OCI-LY1 (cell line): ENCODE data around the gene MAP2K1.
"Not testable (repeated sequence)": the region's sequence is repeated elsewhere in the genome, so short reads cannot be mapped to it uniquely, and the experiment has no call there.

Source experiments
- H2AFZ ChIP-seq: fragments of 200-600 bp; sonication (generic), shearing (Covaris generic); 2 replicates; pipeline ENCODE4 v1.6.0; 2014; ENCODE audit warnings: antibody characterized with exemption, mild to moderate bottlenecking, low read length
- H3F3A ChIP-seq: fragments of 200-600 bp; sonication (generic), shearing (Covaris generic); 2 replicates; pipeline ENCODE4 v1.6.0; 2014; ENCODE audit warnings: mild to moderate bottlenecking, antibody characterized with exemption, low read length, moderate library complexity; ENCODE audit not compliant: insufficient read depth
- H3K27ac ChIP-seq: fragments of 200-600 bp; sonication (generic); 2 replicates; pipeline ENCODE4 v1.5.1; 2014; ENCODE audit warnings: low read length, mixed run types, mild to moderate bottlenecking, low read depth; ENCODE audit not compliant: poor library complexity, severe bottlenecking
- H3K27me3 ChIP-seq: fragments of 200-600 bp; sonication (generic); 2 replicates; pipeline ENCODE4 v1.6.0; 2014; ENCODE audit warnings: antibody characterized with exemption, mild to moderate bottlenecking, low read length, moderate library complexity; ENCODE audit not compliant: insufficient read depth
- H3K36me3 ChIP-seq: fragments of 200-600 bp; sonication (generic); 2 replicates; pipeline ENCODE4 v1.6.1; 2014; ENCODE audit warnings: mild to moderate bottlenecking, antibody characterized with exemption, low read length, moderate library complexity, mixed read lengths; ENCODE audit not compliant: insufficient read depth
- H3K4me1 ChIP-seq: fragments of 200-600 bp; sonication (generic); 2 replicates; pipeline ENCODE4 v1.5.1; 2014; ENCODE audit warnings: mild to moderate bottlenecking, low read length, moderate library complexity; ENCODE audit not compliant: insufficient read depth, severe bottlenecking
- H3K4me2 ChIP-seq: fragments of 200-600 bp; sonication (generic), shearing (Covaris generic); 2 replicates; pipeline ENCODE4 v1.6.1; 2014; ENCODE audit warnings: low read length
- H3K4me3 ChIP-seq: fragments of 200-600 bp; sonication (generic); 2 replicates; pipeline ENCODE4 v1.5.1; 2014; ENCODE audit warnings: low read length, low read depth, mild to moderate bottlenecking, mixed read lengths; ENCODE audit not compliant: poor library complexity, severe bottlenecking
- H3K79me2 ChIP-seq: fragments of 200-600 bp; shearing (Covaris generic); 2 replicates; pipeline ENCODE4 v1.6.1; 2016; ENCODE audit warnings: mixed run types, low read length, mixed read lengths; ENCODE audit not compliant: insufficient read depth
- H3K9ac ChIP-seq: fragments of 200-600 bp; sonication (generic), shearing (Covaris generic); 2 replicates; pipeline ENCODE4 v1.6.1; 2014; ENCODE audit warnings: mild to moderate bottlenecking, low read length, mixed read lengths
- H3K9me2 ChIP-seq: fragments of 200-600 bp; sonication (generic), shearing (Covaris generic); 2 replicates; pipeline ENCODE4 v1.6.1; 2014; ENCODE audit warnings: low read depth, mild to moderate bottlenecking, low read length, mixed read lengths
- H3K9me3 ChIP-seq: fragments of 200-600 bp; shearing (Covaris generic); 2 replicates; pipeline ENCODE4 v1.6.1; 2014; ENCODE audit warnings: low read length, mixed read lengths
- H4K20me1 ChIP-seq: fragments of 200-600 bp; sonication (generic), shearing (Covaris generic); 2 replicates; pipeline ENCODE4 v1.6.0; 2016; ENCODE audit warnings: mild to moderate bottlenecking, low read length; ENCODE audit not compliant: insufficient read depth
- EZH2 ChIP-seq: fragments of 200-600 bp; sonication (generic), shearing (Covaris generic); IDR thresholded peaks from 2 replicates; pipeline ENCODE4 v1.8.0; 2017; ENCODE audit warnings: borderline replicate concordance, mixed run types, mild to moderate bottlenecking, antibody characterized with exemption, low read length, moderate library complexity, mixed read lengths
- TF ChIP-seq, protein P1 (sequence below): fragments of 200-600 bp; sonication (generic), shearing (Covaris generic); IDR thresholded peaks from 2 replicates; pipeline ENCODE4 v1.5.1; 2017; ENCODE audit warnings: mild to moderate bottlenecking, antibody characterized with exemption, low read length, moderate library complexity, mixed read lengths

The MAP2K1 gene

DNA sequence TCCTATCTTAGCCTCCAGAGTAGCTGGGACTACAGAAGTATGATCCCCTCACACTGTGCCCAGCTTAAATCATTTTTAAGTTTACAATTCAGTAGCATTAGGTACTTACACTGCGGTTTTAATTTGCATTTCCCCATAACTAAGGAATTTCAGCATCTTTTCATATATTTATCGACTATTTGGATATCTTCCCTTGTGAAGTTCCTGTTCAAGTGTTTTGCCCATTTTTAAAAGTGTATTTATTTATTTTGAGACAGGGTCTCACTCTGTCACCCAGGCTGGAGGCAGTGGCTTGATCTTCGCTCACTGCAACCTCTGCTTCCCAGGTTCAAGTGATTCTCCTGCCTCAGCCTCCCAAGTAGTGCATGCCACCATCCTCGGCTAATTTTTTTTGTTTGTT, 12.5 kb upstream of the MAP2K1 start:
- Histone ChIP-seq H3K27ac (no peak overlapping the region), H3F3A (no peaks in the 10 kb centered on the region), H3K4me1 (peaks cover 16% of the 10 kb centered on the region)

DNA sequence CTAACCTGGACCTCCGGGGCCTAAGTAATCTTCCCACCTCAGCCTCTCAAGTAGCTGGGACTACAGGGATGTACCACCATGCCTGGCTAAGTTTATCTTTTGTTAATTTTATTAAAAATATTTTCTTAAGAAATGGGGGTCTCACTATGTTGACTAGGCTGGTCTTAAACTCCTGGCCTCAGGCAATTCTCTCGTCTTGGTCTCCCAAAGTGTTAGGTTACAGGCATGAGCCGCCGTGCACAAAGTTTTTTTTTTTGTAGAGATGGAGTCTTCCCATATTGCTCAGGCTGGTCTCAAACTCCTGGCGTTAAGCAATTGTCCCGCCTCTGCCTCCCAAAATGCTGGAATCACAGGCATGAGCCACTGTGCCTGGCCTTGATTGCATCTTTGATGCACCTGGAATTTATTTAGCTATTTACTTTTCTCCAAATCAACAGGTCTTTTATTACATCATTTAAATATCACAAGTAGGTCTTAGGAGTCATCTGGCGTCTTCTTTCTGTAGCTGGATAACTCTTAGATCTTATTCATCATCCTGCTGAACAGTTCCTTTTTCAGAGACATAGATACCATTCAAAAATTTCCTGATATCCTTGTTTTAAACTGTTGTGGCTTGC, 7.8 kb upstream of the MAP2K1 start:
- TF ChIP-seq, protein P1, sequence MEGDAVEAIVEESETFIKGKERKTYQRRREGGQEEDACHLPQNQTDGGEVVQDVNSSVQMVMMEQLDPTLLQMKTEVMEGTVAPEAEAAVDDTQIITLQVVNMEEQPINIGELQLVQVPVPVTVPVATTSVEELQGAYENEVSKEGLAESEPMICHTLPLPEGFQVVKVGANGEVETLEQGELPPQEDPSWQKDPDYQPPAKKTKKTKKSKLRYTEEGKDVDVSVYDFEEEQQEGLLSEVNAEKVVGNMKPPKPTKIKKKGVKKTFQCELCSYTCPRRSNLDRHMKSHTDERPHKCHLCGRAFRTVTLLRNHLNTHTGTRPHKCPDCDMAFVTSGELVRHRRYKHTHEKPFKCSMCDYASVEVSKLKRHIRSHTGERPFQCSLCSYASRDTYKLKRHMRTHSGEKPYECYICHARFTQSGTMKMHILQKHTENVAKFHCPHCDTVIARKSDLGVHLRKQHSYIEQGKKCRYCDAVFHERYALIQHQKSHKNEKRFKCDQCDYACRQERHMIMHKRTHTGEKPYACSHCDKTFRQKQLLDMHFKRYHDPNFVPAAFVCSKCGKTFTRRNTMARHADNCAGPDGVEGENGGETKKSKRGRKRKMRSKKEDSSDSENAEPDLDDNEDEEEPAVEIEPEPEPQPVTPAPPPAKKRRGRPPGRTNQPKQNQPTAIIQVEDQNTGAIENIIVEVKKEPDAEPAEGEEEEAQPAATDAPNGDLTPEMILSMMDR = no peak
- TF ChIP-seq EZH2 = no peak
- Histone ChIP-seq H3K4me3 (no peak overlapping the region), H3K9ac (no peak overlapping the region), H3K36me3 (no peaks in the 10 kb centered on the region), H3K27me3 (no peaks in the 10 kb centered on the region), H3F3A (no peaks in the 10 kb centered on the region), H3K4me1 (no peaks in the 10 kb centered on the region), H3K9me3 (no peaks in the 10 kb centered on the region), H3K27ac (no peak overlapping the region), H2AFZ (no peak overlapping the region), H3K9me2 (no peaks in the 10 kb centered on the region), H4K20me1 (no peaks in the 10 kb centered on the region), H3K79me2 (no peaks in the 10 kb centered on the region), H3K4me2 (no peak overlapping the region)

More for the DNA sequence above, 12.5 kb upstream of the MAP2K1 start:
- H3K27me3 ChIP-seq = no peaks in the 10 kb centered on the region
- H4K20me1 ChIP-seq = no peaks in the 10 kb centered on the region
- H3K4me2 ChIP-seq = no peak overlapping the region
- H3K9me3 ChIP-seq = no peaks in the 10 kb centered on the region
- no peaks in the 10 kb centered on the region for H3K9me2 ChIP-seq
- no peak overlapping the region for H3K9ac ChIP-seq
- TF ChIP-seq EZH2 = no peak
- TF ChIP-seq, protein P1 = no peak
- H3K79me2 ChIP-seq = no peaks in the 10 kb centered on the region
- H3K36me3 ChIP-seq = no peaks in the 10 kb centered on the region
- H2AFZ ChIP-seq = no peak overlapping the region
- no peak overlapping the region for H3K4me3 ChIP-seq

- H4K20me1 ChIP-seq, H3K36me3 ChIP-seq, H3F3A ChIP-seq, H3K4me2 ChIP-seq, H2AFZ ChIP-seq, H3K9ac ChIP-seq, H3K9me2 ChIP-seq, H3K4me3 ChIP-seq, H3K27me3 ChIP-seq, H3K79me2 ChIP-seq, H3K9me3 ChIP-seq, H3K27ac ChIP-seq: not testable (repeated sequence)
- peaks cover 14% of the 10 kb centered on the region for H3K4me1 ChIP-seq
Measured at GRCh38 chr15:66381376-66381775, 5.3 kb upstream of the MAP2K1 start.
